NB4 (cell line): ENCODE results near the gene CADPS.

Experiments used
- MYC ChIP-seq: IDR thresholded peaks from 2 replicates; pipeline ENCODE4 v1.6.1; 2011; ENCODE audit warnings: low read depth, low read length
- POLR2A ChIP-seq: IDR thresholded peaks from 2 replicates; pipeline ENCODE4 v1.6.1; 2011; ENCODE audit warnings: mild to moderate bottlenecking; ENCODE audit not compliant: insufficient read length; ENCODE audit errors: extremely low read depth
- TF ChIP-seq, protein P1 (sequence below): IDR thresholded peaks from one replicate; pipeline ENCODE4 v1.5.1; 2012; ENCODE audit warnings: low read depth, low read length
- TF ChIP-seq, protein P2 (sequence below): IDR thresholded peaks from 2 replicates; pipeline ENCODE4 v1.6.1; 2011; ENCODE audit warnings: low read depth, low read length

DNA sequence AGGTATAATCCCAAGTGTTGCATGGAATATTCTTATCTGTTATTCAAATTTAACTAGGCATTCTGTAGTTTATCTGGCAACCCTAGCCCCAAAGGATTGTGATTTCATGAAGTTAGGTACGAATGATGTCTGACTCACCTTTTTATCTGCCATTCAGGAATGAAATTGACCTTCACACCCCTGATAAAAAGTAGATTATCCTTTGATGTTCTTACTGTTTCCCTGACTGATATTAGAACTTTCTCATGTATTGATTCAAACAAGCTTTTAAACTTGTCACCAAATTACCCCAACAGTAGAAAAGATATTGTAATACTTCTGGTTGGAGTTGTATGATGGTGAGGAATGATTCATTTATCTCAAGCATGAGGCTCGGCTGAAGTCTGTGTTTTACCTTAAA is 43.6 kb upstream of the CADPS start:
- TF ChIP-seq, protein P1, sequence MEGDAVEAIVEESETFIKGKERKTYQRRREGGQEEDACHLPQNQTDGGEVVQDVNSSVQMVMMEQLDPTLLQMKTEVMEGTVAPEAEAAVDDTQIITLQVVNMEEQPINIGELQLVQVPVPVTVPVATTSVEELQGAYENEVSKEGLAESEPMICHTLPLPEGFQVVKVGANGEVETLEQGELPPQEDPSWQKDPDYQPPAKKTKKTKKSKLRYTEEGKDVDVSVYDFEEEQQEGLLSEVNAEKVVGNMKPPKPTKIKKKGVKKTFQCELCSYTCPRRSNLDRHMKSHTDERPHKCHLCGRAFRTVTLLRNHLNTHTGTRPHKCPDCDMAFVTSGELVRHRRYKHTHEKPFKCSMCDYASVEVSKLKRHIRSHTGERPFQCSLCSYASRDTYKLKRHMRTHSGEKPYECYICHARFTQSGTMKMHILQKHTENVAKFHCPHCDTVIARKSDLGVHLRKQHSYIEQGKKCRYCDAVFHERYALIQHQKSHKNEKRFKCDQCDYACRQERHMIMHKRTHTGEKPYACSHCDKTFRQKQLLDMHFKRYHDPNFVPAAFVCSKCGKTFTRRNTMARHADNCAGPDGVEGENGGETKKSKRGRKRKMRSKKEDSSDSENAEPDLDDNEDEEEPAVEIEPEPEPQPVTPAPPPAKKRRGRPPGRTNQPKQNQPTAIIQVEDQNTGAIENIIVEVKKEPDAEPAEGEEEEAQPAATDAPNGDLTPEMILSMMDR = no peak
- no peak for TF ChIP-seq MYC
- TF ChIP-seq POLR2A = no peak
- TF ChIP-seq, protein P2, sequence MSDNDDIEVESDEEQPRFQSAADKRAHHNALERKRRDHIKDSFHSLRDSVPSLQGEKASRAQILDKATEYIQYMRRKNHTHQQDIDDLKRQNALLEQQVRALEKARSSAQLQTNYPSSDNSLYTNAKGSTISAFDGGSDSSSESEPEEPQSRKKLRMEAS = no peak
